H9 (cell line): ENCODE measurements around the gene DLG2. TPM values are rescaled to one million over a fixed set of nuclear protein-coding genes. Genes with fewer than 3 reads are reported as not detected.

ENCODE experiments used
- DNase-seq: peaks from one replicate; pipeline ENCODE4 v3.0.0-alpha.2; 2017
- H2AFZ ChIP-seq: one replicate; pipeline ENCODE4 v1.6.1; 2013; ENCODE audit warnings: mild to moderate bottlenecking, low read length, control low read depth, moderate library complexity
- H2AK5ac ChIP-seq: 2 replicates; pipeline ENCODE4 v1.6.1; 2013; ENCODE audit warnings: low read length, control low read depth, mixed read lengths; ENCODE audit not compliant: insufficient read length
- H2BK120ac ChIP-seq: one replicate; pipeline ENCODE4 v1.6.1; 2013; ENCODE audit warnings: low read depth, mild to moderate bottlenecking, low read length, control low read depth, inconsistent platforms; ENCODE audit not compliant: poor library complexity, severe bottlenecking
- H2BK12ac ChIP-seq: 2 replicates; pipeline ENCODE4 v1.6.1; 2013; ENCODE audit warnings: low read length, control low read depth, mixed read lengths, low read depth; ENCODE audit not compliant: insufficient read length
- H2BK15ac ChIP-seq: 2 replicates; pipeline ENCODE4 v1.6.1; 2013; ENCODE audit warnings: low read depth, low read length, control low read depth
- H2BK20ac ChIP-seq: one replicate; pipeline ENCODE4 v1.6.1; 2013; ENCODE audit warnings: low read depth, mild to moderate bottlenecking, low read length, control low read depth, inconsistent platforms; ENCODE audit not compliant: poor library complexity, severe bottlenecking
- H2BK5ac ChIP-seq: 2 replicates; pipeline ENCODE4 v1.6.1; 2013; ENCODE audit warnings: low read length, control low read depth, mixed read lengths; ENCODE audit not compliant: insufficient read length
- H3K14ac ChIP-seq: 2 replicates; pipeline ENCODE4 v1.6.1; 2013; ENCODE audit warnings: low read length, control low read depth; ENCODE audit not compliant: insufficient read depth
- H3K18ac ChIP-seq: 2 replicates; pipeline ENCODE4 v1.6.1; 2013; ENCODE audit warnings: low read depth, mild to moderate bottlenecking, mixed read lengths, low read length, control low read depth; ENCODE audit not compliant: insufficient read length
- H3K23ac ChIP-seq: 2 replicates; pipeline ENCODE4 v1.6.1; 2013; ENCODE audit warnings: low read length, control low read depth, mixed read lengths, low read depth; ENCODE audit not compliant: insufficient read length
- H3K23me2 ChIP-seq: 2 replicates; pipeline ENCODE4 v1.6.1; 2013; ENCODE audit warnings: low read depth, mild to moderate bottlenecking, mixed read lengths, low read length, control low read depth; ENCODE audit not compliant: insufficient read length, poor library complexity, severe bottlenecking
- H3K27ac ChIP-seq: 2 replicates; pipeline ENCODE4 v1.5.1; 2013; ENCODE audit warnings: low read length, control low read depth, mixed read lengths, low read depth; ENCODE audit not compliant: insufficient read length
- H3K27me3 ChIP-seq: 2 replicates; pipeline ENCODE4 v1.6.1; 2013; ENCODE audit warnings: low read length, control low read depth, inconsistent platforms; ENCODE audit not compliant: insufficient read depth
- H3K4ac ChIP-seq: 2 replicates; pipeline ENCODE4 v1.6.1; 2013; ENCODE audit warnings: low read depth, mild to moderate bottlenecking, control low read depth, inconsistent platforms, low read length, moderate library complexity
- H3K4me1 ChIP-seq: 2 replicates; pipeline ENCODE4 v1.6.1; 2013; ENCODE audit warnings: low read length, control low read depth, inconsistent platforms; ENCODE audit not compliant: insufficient read depth
- H3K4me2 ChIP-seq: 2 replicates; pipeline ENCODE4 v1.6.1; 2013; ENCODE audit warnings: low read length, control low read depth, mixed read lengths; ENCODE audit not compliant: insufficient read length, insufficient read depth
- H3K56ac ChIP-seq: 2 replicates; pipeline ENCODE4 v1.6.1; 2013; ENCODE audit warnings: low read depth, mild to moderate bottlenecking, mixed read lengths, low read length, control low read depth; ENCODE audit not compliant: insufficient read length
- H3K79me1 ChIP-seq: 2 replicates; pipeline ENCODE4 v1.6.1; 2013; ENCODE audit warnings: low read depth, mild to moderate bottlenecking, moderate library complexity, low read length, control low read depth, inconsistent platforms; ENCODE audit not compliant: insufficient read depth, poor library complexity, severe bottlenecking
- H3K79me2 ChIP-seq: 2 replicates; pipeline ENCODE4 v1.6.1; 2013; ENCODE audit warnings: low read length, control low read depth, inconsistent platforms; ENCODE audit not compliant: insufficient read depth
- H3K9ac ChIP-seq: 2 replicates; pipeline ENCODE4 v1.6.1; 2013; ENCODE audit warnings: low read length, control low read depth, mixed read lengths; ENCODE audit not compliant: insufficient read length; ENCODE audit errors: extremely low read depth
- H3K9me3 ChIP-seq: one replicate; pipeline ENCODE4 v1.6.1; 2013; ENCODE audit warnings: low read depth, low read length, inconsistent platforms; ENCODE audit not compliant: control insufficient read depth
- H3T11ph ChIP-seq: one replicate; pipeline ENCODE4 v1.6.1; 2013; ENCODE audit warnings: mild to moderate bottlenecking, low read length, control low read depth, inconsistent platforms
- H4K20me1 ChIP-seq: one replicate; pipeline ENCODE4 v1.6.1; 2013; ENCODE audit not compliant: control insufficient read depth, insufficient read length, insufficient read depth
- H4K5ac ChIP-seq: 2 replicates; pipeline ENCODE4 v1.6.1; 2013; ENCODE audit warnings: low read depth, mild to moderate bottlenecking, mixed read lengths, low read length, control low read depth; ENCODE audit not compliant: insufficient read length
- H4K8ac ChIP-seq: replicated peaks from 2 replicates; pipeline ENCODE4 v1.6.1; 2013; ENCODE audit warnings: low read length, control low read depth, mixed read lengths, low read depth; ENCODE audit not compliant: insufficient read length
- H4K91ac ChIP-seq: 2 replicates; pipeline ENCODE4 v1.6.1; 2013; ENCODE audit warnings: low read depth, mild to moderate bottlenecking, moderate library complexity, mixed read lengths, low read length, control low read depth; ENCODE audit not compliant: insufficient read length
- H3K27ac Mint-ChIP-seq, 3 experiments: 2 replicates in 2 of 3; 3 replicates in 1 of 3; pipeline ENCODE4 v1.8.0; 2020 to 2021; ENCODE audit warnings: mixed read lengths in 3 of 3, mild to moderate bottlenecking in 1 of 3, moderate library complexity in 1 of 3
- H3K27me3 Mint-ChIP-seq: 2 replicates; pipeline ENCODE4 v1.8.0; 2021; ENCODE audit warnings: low read depth, mild to moderate bottlenecking, moderate library complexity, mixed read lengths
- H3K36me3 Mint-ChIP-seq, 3 experiments: 2 replicates in 2 of 3; 3 replicates in 1 of 3; pipeline ENCODE4 v1.8.0; 2020 to 2021; ENCODE audit warnings: low read depth in 3 of 3, mixed read lengths in 3 of 3; ENCODE audit not compliant: insufficient read depth in 1 of 3
- H3K4me1 Mint-ChIP-seq, 2 experiments: 2 replicates each; pipeline ENCODE4 v1.8.0; 2020; ENCODE audit warnings: mixed read lengths in 2 of 2
- H3K4me3 Mint-ChIP-seq, 2 experiments: 2 replicates in 1 of 2; 3 replicates in 1 of 2; pipeline ENCODE4 v1.8.0; 2020 to 2021; ENCODE audit warnings: mild to moderate bottlenecking in 2 of 2, mixed read lengths in 2 of 2, moderate library complexity in 1 of 2
- H3K9me3 Mint-ChIP-seq, 2 experiments: 2 replicates in 1 of 2; 3 replicates in 1 of 2; pipeline ENCODE4 v1.8.0; 2020; ENCODE audit warnings: mild to moderate bottlenecking in 2 of 2, mixed read lengths in 2 of 2, moderate library complexity in 1 of 2
- WGBS: extraction: QIAGEN DNeasy Blood & Tissue Kit; methylation state at CpG from one replicate; pipeline ENCODE4 v1.1.7; 2013; ENCODE audit warnings: missing lambda C conversion rate, low lambda C conversion rate, mixed read lengths; ENCODE audit not compliant: insufficient read length; ENCODE audit errors: extremely low coverage; 5-methylcytosine and 5-hydroxymethylcytosine counted together
- total RNA-seq: library from RNA; stranded (reverse); gene quantifications from 2 replicates; pipeline ENCODE4 v1.2.1, GENCODE V29; 2021
- TF ChIP-seq, protein P1 (sequence below): fragments of 200-600 bp; sonication (generic); conservative IDR thresholded peaks from 3 replicates; pipeline ENCODE4 v1.8.0; 2021; ENCODE audit warnings: antibody characterized with exemption, mild to moderate bottlenecking

The DLG2 gene
- total RNA-seq, 1 experiment from 2014 or later: 8.0 TPM

- Histone ChIP-seq H4K5ac (no peak overlapping the region), H3K9ac (no peak overlapping the region), H2AFZ (no peak overlapping the region), H2BK5ac (no peak overlapping the region), H3T11ph (no peak overlapping the region), H3K14ac (no peak overlapping the region), H2BK20ac (no peak overlapping the region), H3K79me2 (no peaks in the 10 kb centered on the region; the same call in 1 of the 2 replicates), H3K23me2 (no peaks in the 10 kb centered on the region), H3K9me3 (no peaks in the 10 kb centered on the region), H3K4ac (no peak overlapping the region), H2BK12ac (no peak overlapping the region), H3K4me2 (no peak overlapping the region), H3K27ac (no peak overlapping the region), H4K8ac (no peak overlapping the region), H3K4me1 (peaks cover 2% of the 10 kb centered on the region; the same call in 1 of the 2 replicates), H2AK5ac (no peak overlapping the region), H2BK15ac (no peak overlapping the region), H3K79me1 (no peaks in the 10 kb centered on the region), H3K27me3 (no peaks in the 10 kb centered on the region), H4K91ac (no peak overlapping the region), H3K18ac (no peak overlapping the region), H2BK120ac (no peak overlapping the region), H3K56ac (no peak overlapping the region), H3K23ac (no peak overlapping the region), H4K20me1 (no peaks in the 10 kb centered on the region)
- Mint-ChIP-seq H3K9me3 (peaks cover 9% of the 10 kb centered on the region in 2 experiments), H3K4me1 (peaks cover 10 to 18% of the 10 kb centered on the region in 2 experiments), H3K27me3 (no peaks in the 10 kb centered on the region), H3K36me3 (peaks cover 0 to 35% (median 0%) of the 10 kb centered on the region in 3 experiments; a peak in 2 of 7 replicates), H3K4me3 (no peak overlapping the region), H3K27ac (peak overlapping the region in 1 of 3 experiments; percentile 94; a peak in 1 of 7 replicates)
- DNase-seq: peak; percentile 58
- TF ChIP-seq, protein P1, sequence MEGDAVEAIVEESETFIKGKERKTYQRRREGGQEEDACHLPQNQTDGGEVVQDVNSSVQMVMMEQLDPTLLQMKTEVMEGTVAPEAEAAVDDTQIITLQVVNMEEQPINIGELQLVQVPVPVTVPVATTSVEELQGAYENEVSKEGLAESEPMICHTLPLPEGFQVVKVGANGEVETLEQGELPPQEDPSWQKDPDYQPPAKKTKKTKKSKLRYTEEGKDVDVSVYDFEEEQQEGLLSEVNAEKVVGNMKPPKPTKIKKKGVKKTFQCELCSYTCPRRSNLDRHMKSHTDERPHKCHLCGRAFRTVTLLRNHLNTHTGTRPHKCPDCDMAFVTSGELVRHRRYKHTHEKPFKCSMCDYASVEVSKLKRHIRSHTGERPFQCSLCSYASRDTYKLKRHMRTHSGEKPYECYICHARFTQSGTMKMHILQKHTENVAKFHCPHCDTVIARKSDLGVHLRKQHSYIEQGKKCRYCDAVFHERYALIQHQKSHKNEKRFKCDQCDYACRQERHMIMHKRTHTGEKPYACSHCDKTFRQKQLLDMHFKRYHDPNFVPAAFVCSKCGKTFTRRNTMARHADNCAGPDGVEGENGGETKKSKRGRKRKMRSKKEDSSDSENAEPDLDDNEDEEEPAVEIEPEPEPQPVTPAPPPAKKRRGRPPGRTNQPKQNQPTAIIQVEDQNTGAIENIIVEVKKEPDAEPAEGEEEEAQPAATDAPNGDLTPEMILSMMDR: peak; percentile 79
- no CpG with 5 or more reads among the region's 4 CpGs for WGBS
These were observed 633.8 kb downstream of the DLG2 start for GRCh38 chr11:84993386-84993785.
